Inflammatory macrophage treated with lipopolysaccharide for 4 hours (primary cell): ENCODE results near the gene KLK4.
"Not testable (repeated sequence)": the region's sequence is repeated elsewhere in the genome, so short reads cannot be mapped to it uniquely, and the experiment has no call there.

Experiments
- DNase-seq: peaks from one replicate; pipeline ENCODE4 v3.0.0-alpha.2; 2020

The KLK4 gene

DNA sequence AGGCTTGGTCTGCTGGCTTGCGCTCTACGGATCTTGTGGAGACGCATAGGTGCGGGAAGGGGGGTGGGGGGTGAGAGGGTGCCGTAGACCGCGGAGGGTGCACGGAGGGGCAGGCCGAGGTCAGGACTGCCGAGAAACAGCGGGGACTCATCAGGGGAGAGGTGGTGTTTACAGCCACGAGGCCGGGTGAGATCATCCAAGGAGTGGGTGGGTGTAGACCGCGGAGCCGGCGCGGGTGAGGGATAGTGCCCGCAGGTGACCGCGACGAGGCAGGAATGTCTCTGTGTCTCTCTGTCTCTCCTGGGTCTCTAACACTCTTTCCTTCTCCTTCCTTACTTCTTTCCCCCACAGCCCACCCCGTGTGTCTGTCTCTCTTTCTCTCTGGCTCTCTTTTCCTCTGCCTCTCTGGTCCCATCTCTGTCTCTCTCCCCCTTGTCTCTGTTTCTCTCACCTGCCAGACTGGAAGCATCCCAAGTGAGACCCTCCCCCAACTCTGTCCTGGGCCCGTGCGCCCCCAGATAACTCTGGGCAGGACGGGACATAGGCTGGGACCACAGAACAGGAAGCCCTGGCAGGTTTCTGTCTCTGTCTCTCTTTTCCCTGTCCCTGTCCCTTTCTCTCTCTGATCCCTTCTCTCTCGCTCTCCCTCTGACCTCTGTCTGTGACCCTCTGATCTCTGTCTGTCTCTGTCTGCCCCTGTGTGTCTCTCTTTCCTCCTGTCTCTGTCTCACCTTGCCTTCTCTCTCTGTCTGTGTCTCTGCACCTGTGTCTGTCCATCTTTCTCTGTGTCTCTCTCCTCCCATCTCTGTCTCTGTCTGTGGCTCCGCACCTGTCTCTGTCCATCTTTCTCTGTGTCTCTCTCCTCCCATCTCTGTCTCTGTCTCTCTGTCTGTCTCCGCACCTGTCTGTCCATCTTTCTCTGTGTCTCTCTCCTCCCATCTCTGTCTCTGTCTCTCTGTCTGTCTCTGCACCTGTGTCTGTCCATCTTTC lies 1.8 kb upstream of the KLK4 start:
- DNase-seq: peak; percentile 42

DNA sequence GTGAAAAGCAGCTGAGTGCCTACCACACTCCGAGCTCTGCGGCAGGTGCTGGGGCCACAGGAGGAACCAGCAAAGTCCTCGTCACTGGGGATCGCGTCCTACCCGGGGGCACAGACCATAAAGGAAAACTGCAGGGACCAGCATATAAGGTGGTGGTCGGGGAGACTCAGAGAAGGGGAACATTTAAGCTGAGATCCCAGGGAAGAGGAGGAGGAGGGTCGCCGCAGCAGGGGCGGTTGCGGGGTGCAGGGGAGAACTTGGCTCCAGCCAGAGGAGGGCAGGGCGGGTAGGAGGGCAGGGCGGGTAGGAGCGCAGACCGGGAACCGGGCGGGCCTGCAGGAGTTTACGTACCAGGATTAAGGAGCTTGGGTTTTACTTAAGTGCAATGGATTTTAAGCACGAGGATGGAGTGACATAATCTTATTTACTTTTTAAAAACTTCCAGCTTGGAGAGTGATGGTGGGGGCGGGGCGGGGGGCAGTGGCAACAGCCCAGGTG lies 956 bp upstream of the KLK4 start:
- no peak for DNase-seq

DNA sequence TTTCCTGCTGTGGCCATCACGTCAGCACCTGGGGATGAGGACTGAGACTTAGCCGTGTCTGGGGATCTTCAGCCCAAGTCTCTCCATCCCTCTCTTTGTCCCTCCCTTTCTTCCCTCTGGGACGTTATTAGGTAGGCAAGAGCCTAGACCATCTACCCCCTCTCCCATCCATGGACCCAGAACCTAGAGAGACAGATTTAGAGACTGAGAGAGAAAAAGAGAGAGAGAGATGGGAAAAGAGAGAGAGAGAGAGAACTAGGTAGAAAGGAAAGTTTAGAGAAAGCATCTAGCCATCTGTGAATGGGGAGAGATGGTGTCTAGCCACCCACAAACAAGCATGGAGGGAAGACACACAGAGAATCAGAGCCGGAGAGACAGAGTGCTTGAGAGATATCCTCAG lies 473 bp downstream of the KLK4 start:
- no peak for DNase-seq

DNA sequence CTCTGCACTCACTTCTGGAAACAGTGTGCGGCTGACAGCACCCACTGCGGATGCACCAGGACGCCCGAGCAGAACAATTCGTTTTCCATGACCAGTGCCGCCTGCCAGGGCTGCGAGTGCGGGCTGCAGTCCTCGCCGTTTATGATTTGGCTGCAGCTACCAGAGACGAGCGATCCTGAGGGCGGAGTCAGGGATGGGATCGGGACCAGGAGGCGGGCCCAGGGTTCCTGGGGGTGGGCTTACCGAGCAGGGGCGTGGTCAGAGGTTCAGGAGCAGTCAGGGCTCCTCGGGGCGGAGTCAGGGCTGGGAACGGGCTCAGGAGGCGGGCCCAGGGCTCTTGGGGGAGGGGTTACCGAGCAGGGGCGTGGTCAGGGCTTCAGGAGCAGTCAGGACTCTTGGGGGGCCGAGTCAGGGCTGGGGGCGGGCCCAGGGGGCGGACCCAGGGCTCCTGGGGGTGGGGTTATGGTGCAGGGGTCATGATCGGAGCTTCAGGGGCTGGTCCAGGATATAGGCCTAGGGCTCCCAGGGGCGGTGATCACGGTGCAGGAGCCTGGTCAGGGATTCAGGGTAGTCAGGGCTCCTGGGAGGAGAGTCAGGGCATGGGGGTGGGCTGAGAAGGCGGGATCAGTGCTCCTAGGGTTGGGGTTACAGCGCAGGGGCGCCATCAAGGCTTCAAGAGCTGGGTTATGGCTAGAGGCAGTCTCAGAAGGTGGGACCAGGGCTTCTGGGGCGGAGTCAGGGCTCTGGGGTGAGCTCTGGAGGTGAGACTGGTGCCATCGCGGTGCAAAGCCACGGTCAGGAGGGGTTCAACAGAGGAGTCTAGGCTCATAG lies 1.7 kb downstream of the KLK4 start:
- DNase-seq: peak; percentile 45

DNA sequence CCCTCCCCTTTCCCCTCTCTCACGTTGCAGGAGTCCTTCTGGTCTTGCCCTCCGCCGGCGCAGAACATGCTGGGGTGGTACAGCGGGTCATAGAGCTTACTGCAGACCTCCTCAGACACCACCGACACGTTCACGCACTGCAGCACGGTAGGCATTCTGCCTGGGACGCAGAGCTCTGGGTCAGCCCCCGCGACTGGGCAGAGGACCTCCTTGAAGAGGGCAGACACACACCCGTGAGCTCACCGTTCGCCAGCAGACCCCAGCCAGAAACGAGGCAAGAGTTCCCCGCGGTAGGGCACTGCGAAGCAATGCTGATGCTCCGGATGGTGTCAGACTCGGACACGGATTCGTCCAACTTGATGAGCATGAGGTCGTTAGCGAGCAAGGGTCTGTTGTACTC lies 2.9 kb downstream of the KLK4 start:
- DNase-seq: no peak

DNA sequence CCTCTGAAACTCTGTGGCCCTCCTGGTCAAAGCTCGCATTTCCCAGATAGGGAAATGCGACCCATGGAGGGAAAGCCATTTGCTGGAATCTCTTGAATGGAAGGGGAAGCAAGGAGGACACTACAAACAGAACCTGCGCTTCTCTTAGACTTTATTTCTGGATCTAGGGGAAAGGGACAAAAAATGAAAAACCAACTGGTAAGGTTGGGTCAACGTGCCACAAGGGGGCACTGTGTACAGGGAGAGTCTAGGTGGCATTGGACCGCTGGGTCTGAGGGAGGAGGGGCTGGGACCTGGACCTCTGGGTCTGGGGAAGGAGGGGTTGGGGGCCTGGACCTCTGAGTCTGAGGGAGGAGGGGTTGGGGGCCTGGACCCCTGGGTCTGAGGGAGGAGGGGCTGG lies 5.0 kb downstream of the KLK4 start:
- peak; percentile 37 for DNase-seq

DNA sequence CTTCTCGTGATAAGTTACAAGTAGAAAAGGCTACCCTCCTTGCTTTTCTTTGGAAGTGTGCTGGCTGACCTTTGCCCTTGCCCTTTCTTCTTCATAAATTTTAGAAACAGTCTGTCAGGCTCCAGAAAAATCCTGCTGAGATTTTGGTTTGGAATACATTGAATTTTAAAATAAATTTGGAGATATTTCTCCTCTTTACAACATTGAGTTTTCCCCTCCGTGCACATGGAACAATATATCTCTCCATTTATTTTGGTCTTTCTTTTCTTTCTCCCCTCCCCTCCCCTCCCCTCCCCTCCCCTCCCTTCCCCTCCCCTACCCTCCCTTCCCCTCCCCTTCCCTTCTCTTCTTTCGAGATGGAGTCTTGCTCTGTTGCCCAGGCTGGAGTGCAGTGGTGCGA lies 8.6 kb downstream of the KLK4 start:
- no peak for DNase-seq

DNA sequence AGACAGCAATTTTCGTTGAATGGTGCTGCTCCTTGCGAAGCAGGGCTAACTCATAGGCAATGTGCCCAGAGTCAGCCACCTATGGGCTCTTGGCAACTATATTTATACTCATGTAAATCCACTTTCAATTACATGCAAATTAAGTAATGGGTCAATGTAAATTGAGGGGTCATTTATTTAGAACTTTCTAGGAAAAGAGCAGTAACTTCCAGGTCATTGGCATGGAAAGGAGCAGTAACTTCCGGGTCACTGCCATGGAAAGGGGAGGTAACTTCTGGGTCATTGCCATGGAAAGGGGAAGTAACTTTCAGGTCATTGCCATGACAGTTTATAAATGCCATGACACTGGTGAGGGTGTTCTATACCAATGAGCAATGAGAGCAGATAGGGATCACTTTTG lies 11.6 kb downstream of the KLK4 start:
- DNase-seq: no peak

DNA sequence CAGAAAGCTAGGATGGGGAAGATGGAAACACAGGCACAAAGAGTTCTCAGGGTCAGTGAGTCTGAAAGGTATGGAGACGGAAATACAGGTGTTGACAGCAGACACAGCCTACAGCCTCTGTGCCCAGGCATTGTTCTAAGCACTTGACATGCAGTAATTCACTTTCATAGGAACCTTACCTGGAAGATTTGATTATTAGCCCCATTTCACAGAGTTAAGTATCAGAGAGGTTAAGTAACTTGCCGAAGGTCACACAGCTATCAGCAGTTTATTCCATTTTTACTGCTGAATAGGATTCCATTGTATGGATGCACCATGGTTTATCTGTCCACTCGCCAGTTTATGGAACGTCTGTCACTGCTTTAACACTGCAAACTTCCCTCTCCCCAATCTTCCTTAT lies 13.2 kb downstream of the KLK4 start:
- DNase-seq: no peak

DNA sequence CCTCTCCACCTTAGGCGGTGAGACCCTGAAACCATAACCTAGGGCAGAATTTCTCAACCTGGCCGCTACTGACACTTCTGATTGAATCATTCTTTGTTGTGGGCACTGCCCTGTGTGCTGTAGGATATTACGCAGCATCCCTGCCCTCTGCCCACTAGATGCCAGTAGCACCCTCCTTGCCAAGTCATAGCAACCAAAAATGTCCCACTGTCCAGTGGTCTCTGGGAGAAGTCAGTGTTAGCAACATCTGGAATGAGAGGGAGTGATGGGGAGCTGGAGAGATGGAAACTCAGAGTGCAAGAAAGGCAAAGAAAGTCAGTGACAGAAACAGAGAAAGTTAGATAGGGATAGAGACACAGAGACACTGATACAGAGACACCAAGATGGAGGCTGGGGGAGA lies 13.6 kb downstream of the KLK4 start:
- no peak for DNase-seq

DNA sequence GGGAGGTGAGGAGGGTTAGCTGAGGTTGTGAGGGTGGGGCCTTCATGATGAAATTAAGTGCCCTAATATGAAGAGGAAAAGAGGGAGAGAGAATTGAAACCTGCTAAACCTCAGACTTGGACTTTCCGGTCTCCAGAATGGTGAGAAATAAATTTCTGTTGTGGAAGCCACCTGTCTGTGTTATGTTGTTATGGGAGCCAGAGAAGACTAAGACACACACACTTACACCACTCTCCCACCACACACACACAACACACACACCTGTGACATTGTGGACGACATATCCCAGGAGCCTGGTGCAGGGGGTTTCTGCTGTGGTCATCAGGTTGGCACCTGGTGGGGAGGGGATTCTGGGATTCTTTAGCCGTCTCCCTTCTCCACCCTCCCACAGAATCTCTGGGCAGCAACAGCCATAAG lies 14.0 kb downstream of the KLK4 start:
- peak; percentile 28 for DNase-seq

DNA sequence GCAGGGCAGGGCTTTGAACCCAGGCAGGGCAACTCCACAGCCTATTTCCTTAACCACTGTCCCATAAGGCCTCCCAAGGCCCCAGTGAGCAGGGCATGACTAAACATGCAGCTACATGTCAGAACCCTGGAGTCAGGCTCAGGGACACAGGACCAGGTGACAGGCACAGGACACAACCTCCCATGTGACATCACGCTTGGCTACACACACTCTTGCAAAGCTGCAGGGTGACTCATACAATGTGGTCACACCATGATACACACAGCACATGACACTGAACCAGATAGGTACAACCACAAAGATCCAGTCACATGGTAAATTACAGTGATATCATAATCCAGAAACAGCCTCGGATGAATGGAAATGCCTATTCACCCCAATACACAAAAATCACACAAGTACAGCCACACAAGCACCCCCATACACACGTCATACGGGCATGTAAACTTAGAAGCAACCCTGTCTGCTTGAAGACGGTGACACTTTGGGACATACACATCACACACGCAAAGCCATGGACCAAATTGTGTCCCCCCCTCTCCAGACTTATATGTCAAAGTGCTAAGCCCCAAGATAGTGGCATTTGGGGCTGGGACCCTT lies 14.5 kb downstream of the KLK4 start:
- DNase-seq: peak; percentile 80

DNA sequence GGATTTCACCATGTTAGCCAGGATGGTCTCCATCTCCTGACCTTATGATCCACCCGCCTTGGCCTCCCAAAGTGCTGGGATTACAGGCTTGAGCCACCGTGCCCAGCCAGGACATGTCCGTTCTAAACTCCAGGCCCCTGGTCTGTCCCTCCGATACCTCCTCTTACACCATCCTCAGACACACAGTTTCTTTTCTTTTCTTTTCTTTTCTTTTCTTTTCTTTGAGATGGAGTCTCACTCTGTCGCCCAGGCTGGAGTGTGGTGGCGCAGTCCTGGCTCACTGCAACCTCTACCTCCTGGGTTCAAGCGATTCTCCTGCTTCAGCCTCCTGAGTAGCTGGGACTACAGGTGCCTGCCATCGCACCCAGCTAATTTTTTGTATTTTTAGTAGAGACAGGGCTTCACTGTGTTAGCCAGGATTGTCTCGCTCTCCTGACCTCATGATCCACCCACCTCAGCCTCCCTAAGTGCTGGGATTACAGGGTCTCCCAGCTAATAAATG lies 15.1 kb downstream of the KLK4 start:
- DNase-seq: not testable (repeated sequence)

DNA sequence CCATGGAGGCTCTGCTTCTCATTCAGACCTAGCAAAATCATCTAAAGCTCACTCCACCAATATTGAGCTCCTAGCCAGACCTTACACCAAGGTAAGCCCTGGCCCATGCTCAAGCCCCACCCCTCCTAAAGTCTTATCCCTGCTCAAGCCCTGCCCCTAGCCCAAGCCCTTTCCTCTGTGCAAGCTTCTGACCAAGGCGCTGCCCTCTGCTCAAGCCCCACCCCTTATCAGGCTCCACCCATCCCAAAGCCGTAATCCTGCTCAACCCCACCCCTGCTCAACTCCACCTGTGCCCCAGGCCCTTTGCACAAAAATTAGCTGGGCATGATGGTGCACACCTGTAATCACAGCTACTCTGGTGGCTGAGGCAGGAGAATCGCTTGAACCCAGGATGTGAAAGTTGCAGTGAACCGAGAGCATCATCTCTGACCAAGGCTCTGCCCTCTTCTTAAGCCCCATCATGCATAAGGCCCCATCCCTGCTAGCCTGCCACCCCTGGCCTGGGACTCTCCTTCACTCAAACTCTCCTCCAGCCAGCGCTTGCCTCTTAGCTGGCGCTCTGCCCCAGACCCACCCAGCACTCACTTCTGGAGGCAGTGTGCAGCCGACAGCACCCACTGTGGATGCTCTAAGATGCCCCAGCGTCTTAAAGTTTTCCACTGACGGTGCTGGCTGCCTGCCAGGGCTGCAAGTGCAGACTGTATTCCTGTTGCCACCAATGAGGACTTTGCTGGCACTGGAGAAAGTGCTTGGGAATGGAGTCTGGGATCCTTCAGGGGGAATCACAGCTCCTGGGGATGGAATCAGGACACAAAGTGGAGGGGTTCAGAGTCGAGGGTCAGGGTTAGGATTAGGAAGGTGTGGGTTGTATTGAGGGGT lies 16.5 kb downstream of the KLK4 start:
- DNase-seq: no peak

DNA sequence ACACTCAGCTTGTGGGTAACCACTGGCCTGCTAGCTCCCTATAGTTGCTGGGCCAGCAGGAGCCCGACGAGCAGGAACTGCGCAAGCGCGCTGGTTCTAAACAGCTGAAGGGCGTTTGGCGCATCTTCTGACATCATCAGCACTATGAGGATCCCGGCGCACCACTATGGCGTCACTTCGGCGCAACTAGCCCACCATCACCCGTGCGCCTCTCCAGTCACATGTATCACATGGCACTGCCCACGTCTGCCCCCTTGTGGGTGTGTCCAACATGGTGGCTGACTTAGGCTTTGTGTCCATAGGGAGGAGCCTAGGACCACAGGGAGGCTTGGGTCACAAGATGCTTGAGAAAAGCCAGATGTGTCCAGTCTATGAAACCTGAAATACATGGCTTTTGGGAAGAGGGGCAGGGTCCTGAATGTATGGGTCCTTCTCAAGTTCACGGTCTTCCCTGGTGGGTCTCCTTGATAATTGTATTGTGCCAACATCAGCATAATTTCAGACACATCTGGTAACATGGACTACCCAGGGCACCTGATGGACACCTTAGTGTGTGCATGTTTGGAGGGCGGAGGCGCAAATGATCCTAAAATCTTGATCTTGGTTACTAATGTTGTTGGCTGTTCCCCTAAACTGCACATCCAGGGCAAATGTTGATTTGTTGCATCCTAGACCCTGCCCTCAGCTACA lies 18.0 kb downstream of the KLK4 start:
- no peak for DNase-seq

DNA sequence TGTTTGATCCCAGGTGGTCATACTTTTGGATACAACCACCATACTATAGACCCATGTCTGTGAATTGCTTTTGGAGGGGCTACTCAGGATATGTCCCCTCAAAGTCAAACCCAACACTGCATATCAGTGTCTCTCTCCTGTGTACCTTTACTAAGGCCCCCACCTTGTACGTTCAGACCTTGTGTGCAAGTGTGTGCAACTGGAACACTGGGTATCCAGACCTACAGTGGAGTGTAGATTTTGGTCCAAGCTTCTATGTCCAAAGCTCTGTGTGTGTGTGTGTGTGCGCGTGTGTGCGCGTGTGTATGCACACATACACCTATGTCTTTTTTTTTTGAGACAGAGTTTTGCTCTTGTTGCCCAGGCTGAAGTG lies 20.0 kb downstream of the KLK4 start:
- no peak for DNase-seq

DNA sequence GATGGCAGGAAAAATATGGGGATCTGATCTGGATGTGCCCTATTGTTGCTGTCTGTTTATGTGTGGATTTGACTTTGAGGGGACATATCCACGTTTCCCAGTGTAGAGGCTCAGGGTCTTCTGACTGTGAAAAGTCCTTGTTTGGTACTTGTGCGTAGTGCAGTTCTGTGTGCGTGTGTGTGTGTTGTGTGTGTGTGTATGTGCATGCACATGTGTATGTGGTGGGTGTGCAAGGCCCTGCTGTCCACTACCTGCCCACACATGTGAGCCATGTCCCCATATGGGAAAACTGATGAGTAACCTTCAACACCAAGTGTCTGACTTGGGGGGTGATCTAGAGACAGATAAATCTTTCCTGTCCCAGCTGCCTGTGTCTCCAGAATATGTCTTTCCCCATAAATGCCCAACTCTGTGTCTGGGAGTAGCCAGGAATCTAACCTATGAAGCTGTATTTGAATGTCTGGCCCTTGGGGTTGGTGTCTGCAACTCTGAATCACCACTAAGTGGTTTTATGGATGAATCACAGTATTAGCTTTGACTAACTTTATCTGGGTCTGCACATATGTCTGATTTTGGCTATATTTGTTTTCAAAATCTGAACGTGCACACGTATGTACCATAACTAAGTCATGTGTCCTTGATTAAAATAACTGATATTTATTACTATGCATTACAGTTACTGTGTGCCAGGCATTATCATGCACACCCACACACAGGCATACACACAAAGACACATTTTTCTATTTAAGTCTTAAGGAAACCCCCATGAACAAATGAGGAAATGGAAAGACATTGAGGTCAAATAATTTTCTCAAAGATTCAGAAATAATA lies 20.6 kb downstream of the KLK4 start:
- no peak for DNase-seq

DNA sequence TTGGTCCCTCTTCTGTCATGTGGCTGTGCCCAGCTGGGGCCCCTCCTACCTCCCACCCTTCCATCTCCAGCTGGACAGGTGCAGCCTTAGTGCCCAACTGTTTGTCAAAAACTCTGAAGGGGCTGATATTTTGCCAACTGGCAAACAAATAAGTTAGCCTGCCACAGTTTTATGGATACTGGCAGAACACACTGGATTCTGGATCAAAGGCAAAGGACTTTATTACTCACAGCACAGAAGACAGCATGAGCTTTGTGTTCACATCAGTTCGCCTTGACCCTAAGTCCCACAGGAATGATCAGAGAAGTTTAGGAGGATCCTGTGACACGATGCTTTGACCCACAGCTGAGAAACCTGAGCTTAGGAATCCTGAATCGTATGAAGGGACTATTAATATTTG lies 21.6 kb downstream of the KLK4 start:
- no peak for DNase-seq

DNA sequence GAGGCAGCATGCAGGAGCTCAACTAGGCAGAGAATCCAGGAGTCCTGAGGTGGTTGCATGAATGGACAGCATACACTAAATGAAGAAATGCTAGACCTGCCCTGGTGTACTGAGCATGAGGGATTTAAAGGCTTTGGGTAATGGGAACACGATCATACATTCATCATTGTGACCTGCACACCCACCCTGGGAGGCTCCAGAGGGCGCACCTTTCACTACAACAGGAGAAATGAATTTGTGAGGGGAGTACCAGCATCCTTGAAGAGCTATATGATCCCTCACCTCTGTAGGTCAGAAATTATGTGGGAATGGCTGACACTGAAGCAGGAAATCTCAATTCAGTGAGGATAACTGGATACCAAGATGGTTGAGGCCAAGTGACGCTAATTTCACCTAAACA lies 29.0 kb downstream of the KLK4 start:
- DNase-seq: no peak

DNA sequence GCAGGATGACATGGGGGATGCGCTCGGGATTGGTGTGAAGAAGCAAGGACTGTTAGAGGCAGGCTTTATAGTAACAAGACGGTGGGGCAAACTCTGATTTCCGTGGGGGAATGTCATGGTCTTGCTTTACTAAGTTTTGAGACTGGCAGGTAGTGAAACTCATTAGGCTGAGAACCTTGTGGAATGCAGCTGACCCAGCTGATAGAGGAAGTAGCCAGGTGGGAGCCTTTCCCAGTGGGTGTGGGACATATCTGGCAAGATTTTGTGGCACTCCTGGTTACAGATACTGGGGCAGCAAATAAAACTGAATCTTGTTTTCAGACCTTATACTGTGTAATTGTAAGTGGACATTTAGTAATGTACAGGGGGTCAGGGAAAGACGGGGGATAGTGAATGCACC lies 31.0 kb downstream of the KLK4 start:
- DNase-seq: no peak

DNA sequence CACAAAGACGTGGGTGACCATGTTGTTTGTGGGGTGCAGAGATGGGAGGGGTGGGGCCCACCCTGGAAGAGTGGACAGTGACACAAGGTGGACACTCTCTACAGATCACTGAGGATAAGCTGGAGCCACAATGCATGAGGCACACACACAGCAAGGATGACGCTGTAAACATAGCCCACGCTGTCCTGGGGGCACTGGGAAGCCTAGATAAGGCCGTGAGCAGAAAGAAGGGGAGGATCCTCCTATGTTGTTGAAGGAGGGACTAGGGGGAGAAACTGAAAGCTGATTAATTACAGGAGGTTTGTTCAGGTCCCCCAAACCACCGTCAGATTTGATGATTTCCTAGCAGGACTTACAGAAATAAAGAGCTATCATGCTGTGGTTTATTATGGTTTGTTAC lies 32.3 kb downstream of the KLK4 start:
- DNase-seq: no peak
